ENCODE data around the gene C1orf210.

C1orf210 gene

GRCh38 chr1:43293176-43293575, 7.8 kb upstream of the C1orf210 start:
- DNase-seq: no peak

- DNase-seq: no peak
Measured at GRCh38 chr1:43292679-43293078, 7.3 kb upstream of the C1orf210 start.

- no peak for DNase-seq
Measured at GRCh38 chr1:43292216-43292615, 6.8 kb upstream of the C1orf210 start.

- no peak for DNase-seq
Measured at GRCh38 chr1:43288785-43289706, 3.7 kb upstream of the C1orf210 start.

- DNase-seq: no peak
Measured at GRCh38 chr1:43288058-43288784, 2.8 kb upstream of the C1orf210 start.

GRCh38 chr1:43286533-43286932, 1.2 kb upstream of the C1orf210 start:
- DNase-seq: no peak

- no peak for DNase-seq
Measured at GRCh38 chr1:43286115-43286514, 734 bp upstream of the C1orf210 start.

GRCh38 chr1:43284546-43285110, 753 bp downstream of the C1orf210 start:
- no peak for DNase-seq

- DNase-seq: no peak
Measured at GRCh38 chr1:43284065-43284464, 1.3 kb downstream of the C1orf210 start.

- DNase-seq: no peak
Measured at GRCh38 chr1:43282220-43283195, 2.9 kb downstream of the C1orf210 start.

GRCh38 chr1:43280692-43281091, 4.7 kb downstream of the C1orf210 start:
- no peak for DNase-seq

GRCh38 chr1:43279666-43280065, 5.7 kb downstream of the C1orf210 start:
- DNase-seq: no peak

GRCh38 chr1:43279161-43279560, 6.2 kb downstream of the C1orf210 start:
- DNase-seq: no peak

- DNase-seq: no peak
Measured at GRCh38 chr1:43277116-43277876, 8.1 kb downstream of the C1orf210 start.

GRCh38 chr1:43276673-43277072, 8.7 kb downstream of the C1orf210 start:
- DNase-seq: no peak

- DNase-seq: no peak
Measured at GRCh38 chr1:43275826-43276620, 9.4 kb downstream of the C1orf210 start.

- DNase-seq: no peak
Measured at GRCh38 chr1:43274804-43275180, 10.6 kb downstream of the C1orf210 start.

- peak; percentile 26 to 40 for DNase-seq
Measured at GRCh38 chr1:43274125-43274803, 11.1 kb downstream of the C1orf210 start.

GRCh38 chr1:43273708-43274107, 11.7 kb downstream of the C1orf210 start:
- DNase-seq: no peak

All from CD4-positive, alpha-beta T cell treated with Interleukin-1 beta for 1 hour (primary cell).